HG03064 (cell line): ENCODE measurements around the gene RDH11.

ENCODE experiments used
- ATAC-seq: cut with Tn5 transposase; IDR thresholded peaks from one replicate; pipeline ENCODE4 v1.9.1; 2021; ENCODE audit warnings: low read depth; ENCODE audit not compliant: unreplicated experiment

The RDH11 gene

GRCh38 chr14:67652189-67652588 lies 43.4 kb downstream of the RDH11 start:
- ATAC-seq, result no peak

- no peak for ATAC-seq
These were observed 44.9 kb downstream of the RDH11 start for GRCh38 chr14:67650694-67651093.

- no peak for ATAC-seq
These were observed 45.4 kb downstream of the RDH11 start for GRCh38 chr14:67650151-67650550.

- ATAC-seq, result no peak
These were observed 49.4 kb downstream of the RDH11 start for GRCh38 chr14:67646131-67646530.

- no peak for ATAC-seq
These were observed 50.1 kb downstream of the RDH11 start for GRCh38 chr14:67645414-67645813.

GRCh38 chr14:67644428-67644827 lies 51.1 kb downstream of the RDH11 start:
- ATAC-seq, result no peak

GRCh38 chr14:67643713-67644112 lies 51.9 kb downstream of the RDH11 start:
- ATAC-seq, result no peak

GRCh38 chr14:67641902-67642749 lies 53.4 kb downstream of the RDH11 start:
- ATAC-seq, result no peak

GRCh38 chr14:67641480-67641879 lies 54.1 kb downstream of the RDH11 start:
- ATAC-seq, result no peak

- no peak for ATAC-seq
These were observed 56.9 kb downstream of the RDH11 start for GRCh38 chr14:67638642-67639041.

GRCh38 chr14:67636361-67636919 lies 59.1 kb downstream of the RDH11 start:
- no peak for ATAC-seq

GRCh38 chr14:67633451-67634147 lies 62.0 kb downstream of the RDH11 start:
- no peak for ATAC-seq

- no peak for ATAC-seq
These were observed 64.6 kb downstream of the RDH11 start for GRCh38 chr14:67630938-67631337.

GRCh38 chr14:67630186-67630585 lies 65.4 kb downstream of the RDH11 start:
- ATAC-seq, result no peak

- no peak for ATAC-seq
These were observed 68.0 kb downstream of the RDH11 start for GRCh38 chr14:67627519-67627918.
